GM19328 (cell line): ENCODE measurements around the gene MAB21L4.

Experiments used
- ATAC-seq: cut with Tn5 transposase; IDR thresholded peaks from one replicate; pipeline ENCODE4 v1.9.1; 2021; ENCODE audit warnings: mild to moderate bottlenecking, moderate library complexity; ENCODE audit not compliant: unreplicated experiment

MAB21L4 gene

GRCh38 chr2:240869109-240869955 lies 26.6 kb downstream of the MAB21L4 start:
- no peak for ATAC-seq

GRCh38 chr2:240868286-240869108 lies 27.5 kb downstream of the MAB21L4 start, which contains the start of gene AGXT:
Gene AGXT, plus strand, starts transcription at chr2:240868824. Its CDS starts 42 bp downstream, at chr2:240868866.
- no peak for ATAC-seq

GRCh38 chr2:240865391-240865790 lies 30.6 kb downstream of the MAB21L4 start:
- ATAC-seq, result no peak

GRCh38 chr2:240864475-240864874 lies 31.5 kb downstream of the MAB21L4 start:
- ATAC-seq, result no peak

- no peak for ATAC-seq
These were observed 34.4 kb downstream of the MAB21L4 start for GRCh38 chr2:240861547-240861946.

DNA sequence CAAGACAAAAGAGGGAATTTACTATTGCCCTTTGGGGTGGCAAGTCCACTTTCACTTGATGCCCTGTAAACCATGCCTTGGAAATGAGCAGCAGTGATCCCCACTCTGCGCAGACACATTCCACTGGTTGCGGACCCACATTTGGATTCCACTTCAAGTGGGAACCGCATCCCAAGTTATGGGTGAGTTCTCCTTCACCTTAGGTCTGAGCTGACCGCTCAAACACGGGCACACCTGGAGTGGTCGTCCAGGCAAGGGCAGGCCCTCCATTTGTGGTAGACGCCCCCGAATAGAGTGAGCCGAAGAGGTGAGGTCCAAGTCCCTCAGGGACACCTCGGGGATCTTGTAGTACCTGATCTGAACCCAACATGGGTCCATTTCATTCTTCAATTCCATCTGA lies 37.1 kb downstream of the MAB21L4 start:
- no peak for ATAC-seq

DNA sequence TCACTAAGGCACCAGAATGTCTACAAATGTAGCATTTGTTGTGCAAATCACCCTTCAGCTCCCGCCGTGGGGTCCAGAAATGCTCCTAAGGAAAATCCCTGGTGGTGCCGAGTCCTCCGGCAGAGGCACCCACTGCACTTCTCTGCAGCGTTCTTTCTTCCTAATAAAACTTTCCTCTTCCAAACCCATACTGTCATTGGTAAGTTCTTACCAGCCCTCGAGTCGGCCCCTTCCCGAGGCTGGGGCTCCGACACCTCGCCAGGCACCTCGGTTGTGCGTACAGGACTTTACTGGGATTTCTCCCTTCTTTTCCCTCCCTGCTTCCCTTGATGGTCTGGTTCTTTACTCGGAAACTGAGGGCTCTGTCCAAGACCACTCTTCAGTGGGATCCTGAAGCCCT lies 37.6 kb downstream of the MAB21L4 start:
- ATAC-seq, result no peak

GRCh38 chr2:240857039-240858008 lies 38.6 kb downstream of the MAB21L4 start:
- no peak for ATAC-seq

DNA sequence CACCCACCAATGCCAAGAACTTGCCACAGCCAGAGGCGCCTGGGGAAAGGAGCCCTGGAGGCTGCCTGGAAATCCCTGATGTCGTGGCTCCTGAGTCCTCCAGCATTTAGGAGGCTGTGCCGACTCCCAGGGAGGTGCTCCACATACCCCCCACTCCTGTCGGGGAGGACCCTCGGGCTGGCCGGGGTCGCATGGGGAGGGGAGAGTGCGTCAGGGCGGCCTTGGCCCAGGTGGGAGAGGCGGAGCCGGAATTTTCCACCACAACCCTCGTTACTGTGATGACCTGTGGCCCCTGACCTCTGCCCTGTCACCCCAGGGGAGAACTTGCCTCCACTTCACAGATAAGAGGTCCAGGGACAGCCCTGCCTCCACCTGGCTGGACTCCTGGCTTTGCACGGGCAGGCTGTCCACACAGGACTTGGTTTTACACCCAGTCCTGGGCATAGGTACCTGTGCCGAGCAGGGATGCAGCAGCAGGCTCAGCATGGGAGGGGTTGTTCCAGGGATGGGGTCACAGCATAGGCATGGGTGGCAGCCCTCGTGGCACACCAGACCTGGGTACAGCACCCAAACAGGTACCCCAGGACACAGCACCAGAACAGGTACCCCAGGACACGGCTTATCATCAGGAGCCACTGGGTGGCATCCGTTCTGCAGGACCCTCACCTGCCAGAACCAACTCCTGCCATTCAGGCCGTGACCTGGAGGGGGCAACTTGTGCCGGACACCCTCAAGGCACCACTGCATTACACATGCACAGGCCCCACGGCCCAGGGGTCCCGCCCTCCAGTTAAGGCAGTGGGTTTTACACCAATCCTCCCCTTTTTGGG lies 39.6 kb downstream of the MAB21L4 start:
- no peak for ATAC-seq

DNA sequence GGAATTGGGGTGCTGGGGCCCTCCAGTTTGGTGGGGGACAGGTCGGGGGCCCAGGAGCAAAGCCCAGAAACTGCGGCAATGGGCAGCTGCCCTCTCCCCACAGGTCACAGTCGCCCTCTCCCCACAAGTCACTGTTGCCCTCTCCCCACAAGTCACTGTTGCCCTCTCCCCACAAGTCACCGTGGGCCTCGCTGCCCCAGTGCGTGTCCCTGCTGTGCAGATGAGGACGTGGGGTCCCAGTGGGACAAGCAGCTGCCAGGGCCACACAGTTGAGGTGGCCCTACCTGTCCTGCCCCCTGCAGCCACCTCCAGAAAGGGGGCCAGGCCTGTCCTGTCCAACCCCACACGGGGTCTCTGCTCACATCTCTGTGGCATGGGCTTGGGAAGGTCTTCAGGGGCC lies 40.3 kb downstream of the MAB21L4 start:
- no peak for ATAC-seq

- no peak for ATAC-seq
These were observed 43.2 kb downstream of the MAB21L4 start for GRCh38 chr2:240852671-240853314.

GRCh38 chr2:240851078-240851991 lies 44.6 kb downstream of the MAB21L4 start:
- ATAC-seq, result no peak

DNA sequence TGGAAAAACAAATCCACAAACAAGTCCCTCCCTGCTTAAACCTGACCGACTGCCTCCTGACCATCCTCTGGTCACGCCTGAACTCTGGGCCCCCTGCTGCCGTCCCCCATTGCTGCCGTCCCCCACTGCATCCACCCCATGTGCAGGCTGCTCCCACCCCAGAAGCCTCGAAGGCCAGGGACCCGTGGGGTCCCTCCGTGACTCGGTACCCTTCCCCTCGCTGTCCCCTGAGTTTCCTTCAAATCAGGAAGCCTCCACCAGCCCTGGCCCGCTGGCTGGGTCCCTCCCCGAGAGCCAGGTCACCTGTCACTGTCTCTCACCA lies 45.2 kb downstream of the MAB21L4 start:
- no peak for ATAC-seq

- no peak for ATAC-seq
These were observed 45.9 kb downstream of the MAB21L4 start for GRCh38 chr2:240850026-240850425.

DNA sequence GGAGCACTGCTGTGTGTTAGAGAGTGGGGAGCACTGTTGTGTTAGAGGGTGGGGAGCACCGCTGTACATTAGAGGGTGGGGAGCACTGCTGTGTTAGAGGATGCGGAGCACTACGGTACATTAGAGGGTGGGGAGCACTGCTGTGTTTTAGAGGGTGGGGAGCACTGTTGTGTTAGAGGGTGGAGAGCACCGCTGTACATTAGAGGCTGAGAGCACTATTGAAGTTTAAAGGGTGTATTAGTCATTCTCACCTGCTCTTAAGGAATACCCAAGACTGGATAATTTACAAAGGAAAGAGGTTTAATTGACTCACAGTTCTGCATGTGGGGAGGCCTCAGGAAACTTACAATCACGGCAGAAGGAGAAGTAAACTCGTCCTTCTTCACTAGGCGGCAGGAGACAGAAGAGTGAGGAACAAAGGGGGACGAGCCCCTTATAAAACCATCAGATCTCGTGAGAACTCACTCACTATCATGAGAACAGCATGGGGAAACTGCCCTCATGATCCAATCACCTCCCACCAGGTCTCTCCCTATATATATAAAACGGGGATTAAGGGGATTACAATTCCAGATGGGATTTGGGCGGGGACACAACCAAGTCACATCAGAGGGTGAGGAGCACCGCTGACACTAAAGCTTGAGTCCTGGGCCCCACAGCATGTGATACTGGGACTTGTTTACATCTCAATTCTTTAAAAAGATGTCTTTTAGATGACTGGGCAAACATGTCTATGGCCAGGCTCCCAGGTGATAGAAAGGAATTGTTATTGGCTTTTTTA lies 46.9 kb downstream of the MAB21L4 start:
- no peak for ATAC-seq

DNA sequence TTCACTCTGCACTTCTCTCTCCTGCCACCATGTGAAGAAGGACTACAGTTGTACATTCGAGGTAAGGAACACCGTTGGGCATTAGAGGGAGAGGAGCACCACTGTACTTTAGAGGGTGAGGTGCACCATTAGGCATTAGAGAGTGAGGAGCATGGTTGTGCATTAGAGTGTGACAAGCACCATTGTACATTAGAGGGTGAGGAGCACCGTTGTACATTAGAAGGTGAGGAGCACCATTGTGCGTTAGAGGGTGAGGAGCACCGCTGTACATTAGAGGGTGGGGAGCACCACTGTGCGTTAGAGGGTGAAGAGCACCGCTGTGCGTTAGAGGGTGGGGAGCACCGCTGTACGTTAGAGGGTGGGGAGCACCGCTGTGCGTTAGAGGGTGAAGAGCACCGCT lies 48.1 kb downstream of the MAB21L4 start:
- no peak for ATAC-seq

DNA sequence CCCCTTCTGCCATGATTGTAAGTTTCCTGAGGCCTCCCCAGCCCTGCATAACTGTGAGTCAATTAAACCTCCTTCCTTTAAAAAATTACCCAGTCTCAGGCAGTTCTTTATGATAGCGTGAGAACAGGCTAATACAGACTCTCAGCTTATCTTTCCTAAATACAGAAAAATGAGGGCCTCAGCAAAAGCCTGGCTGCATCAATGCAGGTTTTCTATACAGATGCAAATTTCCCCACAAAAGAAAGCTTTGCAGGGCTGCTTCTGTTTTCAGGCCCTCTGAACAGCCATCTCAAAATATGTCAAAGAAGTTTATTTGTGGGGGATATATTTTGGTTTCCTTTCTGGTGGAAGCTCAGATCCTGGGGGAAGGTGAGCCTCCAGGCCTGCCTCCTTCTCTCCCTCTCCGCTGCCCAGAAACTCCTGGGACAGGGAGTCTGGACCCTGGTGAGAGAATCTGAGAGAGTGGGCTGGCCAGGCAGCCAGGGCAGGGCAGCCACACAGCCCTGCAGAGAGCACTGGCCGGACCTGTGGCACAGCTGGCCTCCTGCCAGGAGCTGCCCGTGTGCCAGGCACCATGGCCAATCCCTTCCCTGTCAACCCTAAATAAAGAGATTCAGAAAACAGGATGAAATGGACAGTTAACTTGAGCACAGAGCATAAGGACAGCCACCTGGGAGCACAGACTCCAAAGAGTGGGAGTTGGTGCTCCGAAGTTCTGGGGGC lies 48.9 kb downstream of the MAB21L4 start:
- ATAC-seq, result no peak
